GM12878 (cell line): Measurements from ENCODE around the gene MATN1. TPM values are rescaled to one million over a fixed set of nuclear protein-coding genes. Genes with fewer than 3 reads are reported as not detected.
A peak's percentile ranks its signal among the peaks of the same experiment; 100 is the strongest.

Source experiments
- BCL11A ChIP-seq: IDR thresholded peaks from 2 replicates; pipeline ENCODE4 v1.6.1; 2011; ENCODE audit warnings: low read depth, low read length
- CHD2 ChIP-seq: IDR thresholded peaks from 2 replicates; pipeline ENCODE4 v1.6.1; 2011; ENCODE audit warnings: low read depth, low read length, improper control_type of control experiment, borderline replicate concordance
- CTCF ChIP-seq, 3 experiments: IDR thresholded peaks in 2 of 3; conservative IDR thresholded peaks in 1 of 3; 2 replicates each; pipeline ENCODE4 v1.5.1; 2011; ENCODE audit warnings: low read depth in 3 of 3, low read length in 3 of 3, mild to moderate bottlenecking in 3 of 3, control low read depth in 2 of 3, moderate library complexity in 2 of 3, inconsistent platforms in 1 of 3, mixed read lengths in 1 of 3; ENCODE audit not compliant: control insufficient read depth in 2 of 3, insufficient read depth in 1 of 3; ENCODE audit errors: extremely low read depth in 1 of 3
- ETV6 ChIP-seq, 2 experiments: fragments of 450-650 bp in 1 of 2; IDR thresholded peaks in 1 of 2; conservative IDR thresholded peaks in 1 of 2; 2 replicates each; pipeline ENCODE4 v1.6.1; 2014; ENCODE audit warnings: antibody characterized with exemption in 1 of 2, borderline replicate concordance in 1 of 2, low read depth in 1 of 2, mild to moderate bottlenecking in 1 of 2, moderate library complexity in 1 of 2
- GATAD2B ChIP-seq: fragments of 450-650 bp; conservative IDR thresholded peaks from 2 replicates; pipeline ENCODE4 v1.6.1; 2017; ENCODE audit warnings: low read depth, mild to moderate bottlenecking, moderate library complexity
- IKZF1 ChIP-seq: fragments of 450-650 bp; conservative IDR thresholded peaks from 2 replicates; pipeline ENCODE4 v1.6.1; 2017; ENCODE audit warnings: antibody characterized with exemption, mild to moderate bottlenecking
- IKZF2 ChIP-seq, 2 experiments: fragments of 450-650 bp; IDR thresholded peaks; 2 replicates each; pipeline ENCODE4 v1.6.1; 2017; ENCODE audit warnings: mild to moderate bottlenecking in 2 of 2, moderate library complexity in 2 of 2
- NR2F1 ChIP-seq: fragments of 450-650 bp; conservative IDR thresholded peaks from 2 replicates; pipeline ENCODE4 v1.6.1; 2017; ENCODE audit warnings: mild to moderate bottlenecking
- POLR2AphosphoS5 ChIP-seq: IDR thresholded peaks from 2 replicates; pipeline ENCODE4 v1.6.1; 2011; ENCODE audit warnings: mild to moderate bottlenecking, low read length, inconsistent platforms
- RCOR1 ChIP-seq: conservative IDR thresholded peaks from 2 replicates; pipeline ENCODE4 v1.6.1; 2012; ENCODE audit warnings: low read depth, low read length, improper control_type of control experiment
- RFX5 ChIP-seq: IDR thresholded peaks from 2 replicates; pipeline ENCODE4 v1.6.1; 2011; ENCODE audit warnings: low read depth, low read length, improper control_type of control experiment
- SKIL ChIP-seq: fragments of 450-650 bp; IDR thresholded peaks from 2 replicates; pipeline ENCODE4 v1.6.1; 2017; ENCODE audit warnings: mild to moderate bottlenecking, low read depth, inconsistent platforms; ENCODE audit not compliant: poor library complexity, severe bottlenecking
- SMAD5 ChIP-seq: IDR thresholded peaks from 2 replicates; pipeline ENCODE4 v1.6.1; 2016; ENCODE audit warnings: antibody characterized with exemption, low read depth
- SRF ChIP-seq, 2 experiments: IDR thresholded peaks; 2 replicates each; pipeline ENCODE4 v1.6.1; 2011; ENCODE audit warnings: low read depth in 2 of 2, low read length in 2 of 2, mild to moderate bottlenecking in 1 of 2, moderate library complexity in 1 of 2
- TAF1 ChIP-seq: IDR thresholded peaks from 2 replicates; pipeline ENCODE4 v1.6.1; 2011; ENCODE audit warnings: mild to moderate bottlenecking, low read depth, low read length, borderline replicate concordance
- ZBED1 ChIP-seq: IDR thresholded peaks from 2 replicates; pipeline ENCODE4 v1.6.1; 2016; ENCODE audit warnings: borderline replicate concordance
- ZBTB4 ChIP-seq: fragments of 450-650 bp; formaldehyde crosslinking; IDR thresholded peaks from 2 replicates; pipeline ENCODE4 v1.4.0; 2022; ENCODE audit warnings: mild to moderate bottlenecking, moderate library complexity
- ZNF384 ChIP-seq: IDR thresholded peaks from 2 replicates; pipeline ENCODE4 v1.6.1; 2012; ENCODE audit warnings: low read depth, mild to moderate bottlenecking, low read length, improper control_type of control experiment, borderline replicate concordance
- polyA plus RNA-seq, 11 experiments: library from polyadenylated mRNA; depleted of rRNA in 4 of 11; unstranded in 6 of 11; stranded (reverse) in 5 of 11; fragments of >200 nt; fragmentation: Nextera tagmentation in 4 of 11; fragmentation: Illumina TruSeq in 1 of 11; extraction: Ambion mirVana in 4 of 11; extraction: Trizol in 1 of 11; gene quantifications; 1 replicate in 1 of 11; 2 replicates in 10 of 11; pipeline versions ENCODE4 v1.2.1 to v1.2.3, GENCODE V29; 2011 to 2016; ENCODE audit warnings: inconsistent platforms in 2 of 11, missing spikeins in 2 of 11, low read depth in 1 of 11
- total RNA-seq, 4 experiments: library from RNA; depleted of rRNA in 3 of 4; stranded (reverse); fragments of >200 nt in 3 of 4; fragmentation: Illumina TruSeq in 1 of 4; extraction: Trizol in 1 of 4; gene quantifications; 2 replicates each; pipeline versions ENCODE4 v1.2.1 to v1.2.3, GENCODE V29; 2013 to 2021

Gene MATN1
- total and polyA plus RNA-seq, 10 of the 15 experiments (the other 5 are each of a cell fraction or from before 2014, with no cell fraction given) = 0.04 to 0.50 (median 0.10) TPM; not detected in 1

- TF ChIP-seq ZBTB4 (CRISPR knock-in tag) (no peak), TAF1 (peak; percentile 41; the same call in 1 of the 2 replicates), NR2F1 (peak; percentile 27; the same call in 1 of the 2 replicates), ZNF384 (no peak), ETV6 (conservative IDR thresholded peaks at IDR 0.05 in 1 of 2, IDR thresholded peaks at IDR 0.05 in 1 of 2; ENCODE audit: borderline replicate concordance in 1 of 2, low read depth in 1 of 2) (no peak; a peak in 1 of 4 replicates), ZBED1 (peak; percentile 57; the same call in 1 of the 2 replicates), SRF (IDR thresholded peaks at IDR 0.05; ENCODE audit: low read depth in 2 of 2, low read length in 2 of 2) (no peak; a peak in 1 of 4 replicates), SMAD5 (peak; percentile 51; the same call in 1 of the 2 replicates), IKZF1 (peak; percentile 49; the same call in 1 of the 2 replicates), CHD2 (peak; percentile 55; the same call in 1 of the 2 replicates), SKIL (peak; percentile 68), POLR2AphosphoS5 (peak; percentile 80), IKZF2 (IDR thresholded peaks at IDR 0.05) (peak; percentile 31 to 46; a peak in 3 of 4 replicates), RCOR1 (0 out of 2 replicates have a peak, but pooled peaks have one; percentile 57), BCL11A (0 out of 2 replicates have a peak, but pooled peaks have one; percentile 5), RFX5 (no peak), GATAD2B (no peak), CTCF (IDR thresholded peaks at IDR 0.05 in 2 of 3, conservative IDR thresholded peaks at IDR 0.05 in 1 of 3; ENCODE audit: control insufficient read depth in 2 of 3, extremely low read depth in 1 of 3, insufficient read depth in 1 of 3, low read depth in 3 of 3, low read length in 3 of 3) (no peak)
Measured at GRCh38 chr1:30748098-30748698, 24.8 kb upstream of the MATN1 start (continued).
